Activated naive CD4-positive, alpha-beta T cell treated with anti-CD3 and anti-CD28 coated beads, Interleukin-2, amount 50 U/mL, for 16 hours (primary cell): ENCODE data around the gene ZNF180.
"Not testable (repeated sequence)": the region's sequence is repeated elsewhere in the genome, so short reads cannot be mapped to it uniquely, and the experiment has no call there.

Experiments
- DNase-seq: peaks from one replicate; pipeline ENCODE4 v3.0.0-alpha.2; 2020

The ZNF180 gene

DNA sequence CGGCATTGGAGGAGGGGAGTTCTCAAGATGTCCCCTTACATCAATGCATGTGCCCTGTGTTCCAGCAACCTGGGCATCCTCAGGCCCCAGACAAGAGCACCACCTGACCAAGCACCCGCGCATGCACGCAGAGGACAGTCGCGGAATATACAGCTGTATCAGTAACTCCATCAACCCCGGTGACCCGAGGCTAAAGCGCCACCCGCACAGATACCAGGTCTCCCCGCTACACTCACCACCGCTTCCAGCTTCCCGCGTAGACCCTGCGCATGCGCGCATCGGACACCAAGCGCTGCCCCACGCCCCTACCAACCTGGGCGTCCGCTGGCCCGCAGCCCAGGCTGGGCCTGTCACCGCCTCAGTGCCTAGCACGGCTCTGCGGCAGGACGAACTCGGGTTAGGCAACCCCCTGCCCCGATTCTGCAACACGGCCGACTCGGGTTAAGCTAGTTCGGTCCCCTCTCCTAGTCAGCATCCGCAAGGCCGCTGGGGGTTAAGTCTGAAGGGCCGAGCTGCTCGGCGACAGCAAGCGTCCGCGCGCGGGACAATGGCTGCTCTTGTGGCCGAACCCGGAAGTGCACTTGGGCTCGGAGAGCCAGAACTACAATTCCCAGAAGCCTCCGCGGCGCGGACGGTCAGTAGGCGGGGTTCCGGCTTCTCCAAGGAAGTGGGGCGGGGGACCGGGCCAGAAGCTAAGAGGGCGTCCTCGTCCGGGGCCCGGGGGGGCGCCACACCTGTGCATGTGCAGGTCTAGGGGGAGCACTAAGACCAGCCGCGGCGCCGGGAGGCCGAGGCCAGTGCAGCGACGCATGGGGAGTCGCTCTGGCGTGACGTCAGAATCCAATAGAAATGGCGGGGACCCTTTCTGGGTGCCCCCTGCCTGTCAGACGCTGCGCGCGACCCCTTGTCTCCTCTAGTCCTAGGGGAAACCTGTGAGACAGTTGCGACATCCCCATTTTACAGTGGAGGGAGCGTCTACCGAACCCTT, at the start of gene ZNF180:
Gene ZNF180, minus strand, starts transcription at position 561 of the 988 bp plus-strand sequence. CDS start 3,188 bp downstream, outside the sequence.
- DNase-seq = peak; percentile 95

GRCh38 chr19:44549507-44549906, 49.2 kb upstream of the ZNF180 start:
- DNase-seq = no peak

DNA sequence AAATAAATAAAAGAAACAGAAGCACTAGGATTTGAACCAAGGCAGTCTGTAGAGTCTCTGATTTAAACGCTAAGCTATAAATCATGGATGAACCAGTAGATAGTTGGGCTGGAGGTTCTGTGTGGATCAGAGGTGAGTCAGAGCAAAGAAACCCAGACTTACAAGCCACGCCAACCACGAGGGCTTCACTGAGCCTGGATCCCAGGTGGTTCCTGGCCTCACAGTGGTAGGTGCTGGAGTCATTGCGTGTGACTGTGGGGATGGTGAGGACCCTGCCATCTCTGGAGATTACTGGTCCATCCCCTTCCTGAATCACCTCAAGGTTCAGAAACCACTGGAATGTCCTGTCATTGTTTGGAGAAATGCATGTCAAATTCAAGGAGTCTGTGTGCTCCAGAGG, 48.4 kb upstream of the ZNF180 start:
- no peak for DNase-seq

DNA sequence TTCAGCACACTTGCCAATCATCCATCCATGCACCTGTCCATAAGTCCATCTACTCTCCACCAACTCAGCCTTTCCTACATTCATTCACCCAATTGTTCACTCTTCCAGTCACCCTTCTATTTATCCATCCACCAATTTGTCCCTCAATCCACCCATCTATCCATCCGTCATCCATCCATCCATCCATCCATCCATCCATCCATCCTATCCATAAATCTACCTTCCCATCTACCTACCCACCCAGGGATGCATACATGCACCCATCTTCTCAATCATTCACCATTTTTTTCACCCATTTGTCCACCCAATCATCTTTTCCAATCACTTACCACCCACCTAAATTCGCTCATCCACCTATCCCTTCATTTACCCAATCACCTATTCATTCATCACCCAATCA, 43.7 kb upstream of the ZNF180 start:
- no peak for DNase-seq

GRCh38 chr19:44542671-44543070, 42.3 kb upstream of the ZNF180 start:
- DNase-seq = no peak

- no peak for DNase-seq
Measured at GRCh38 chr19:44540736-44541135, 40.4 kb upstream of the ZNF180 start.

DNA sequence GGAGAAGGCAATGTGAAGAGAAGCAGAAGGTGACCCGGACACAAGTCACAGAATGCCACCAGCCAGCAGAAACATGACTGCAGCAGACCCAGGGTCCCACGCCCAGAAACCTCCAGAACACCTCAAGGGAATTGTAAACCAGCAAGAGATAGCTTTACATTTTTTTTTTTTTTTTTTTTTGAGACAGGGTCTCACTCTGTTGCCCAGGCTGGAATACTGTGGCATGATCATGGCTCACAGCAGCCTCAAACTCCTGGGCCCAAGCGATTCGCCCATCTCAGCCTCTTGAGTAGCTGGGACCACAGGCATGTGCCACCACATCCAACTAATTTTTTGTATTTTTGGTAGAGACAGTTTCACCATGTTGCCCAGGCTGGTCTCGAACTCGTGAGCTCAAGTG, 39.7 kb upstream of the ZNF180 start:
- no peak for DNase-seq

- DNase-seq = no peak
Measured at GRCh38 chr19:44539236-44539826, 39.0 kb upstream of the ZNF180 start.

GRCh38 chr19:44535361-44535760, 35.0 kb upstream of the ZNF180 start:
- DNase-seq = not testable (repeated sequence)

DNA sequence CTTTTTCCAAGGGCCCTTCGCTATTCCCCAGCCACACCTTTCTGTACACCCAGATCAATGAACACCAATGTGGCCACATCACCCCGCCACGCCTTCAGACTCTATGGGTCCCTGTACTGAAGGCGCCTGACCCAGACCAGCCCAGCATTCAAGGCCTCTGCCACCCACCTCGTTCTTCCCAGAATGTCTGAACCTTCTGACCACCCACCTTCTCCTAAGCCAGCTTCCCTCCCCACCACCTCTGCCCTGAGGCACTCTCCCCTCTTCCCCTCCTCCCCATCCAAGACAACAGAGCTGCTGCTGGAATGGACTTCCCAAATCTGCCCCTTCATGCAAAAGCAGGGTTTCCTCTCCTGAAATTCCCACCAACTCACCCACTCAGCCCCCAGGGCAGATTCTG, 32.5 kb upstream of the ZNF180 start:
- DNase-seq = no peak

DNA sequence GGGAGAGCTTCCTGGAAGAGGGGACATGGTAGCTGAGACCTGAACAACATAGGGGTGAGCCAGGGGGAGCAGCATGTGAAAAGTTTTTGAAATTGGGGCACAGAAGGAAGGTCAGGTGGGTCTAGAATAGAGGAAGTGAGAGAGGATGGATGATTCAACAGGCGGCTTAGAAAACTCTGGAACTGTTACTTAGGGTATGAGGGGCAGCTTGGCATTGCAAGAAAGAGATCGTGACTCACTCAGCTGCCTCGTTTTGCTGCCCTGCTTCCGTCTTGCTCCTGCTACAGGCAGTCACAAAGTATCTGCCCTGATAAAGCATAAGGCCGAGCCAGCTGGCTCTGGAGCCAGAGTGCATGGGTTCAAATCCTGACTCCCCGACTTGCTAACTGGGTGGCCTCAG, 30.5 kb upstream of the ZNF180 start:
- no peak for DNase-seq

GRCh38 chr19:44529536-44529935, 29.2 kb upstream of the ZNF180 start, which contains the start of gene CEACAM20:
Gene CEACAM20, minus strand, starts transcription at chr19:44529675. Its CDS starts 166 bp downstream, at chr19:44529509.
- DNase-seq = no peak

DNA sequence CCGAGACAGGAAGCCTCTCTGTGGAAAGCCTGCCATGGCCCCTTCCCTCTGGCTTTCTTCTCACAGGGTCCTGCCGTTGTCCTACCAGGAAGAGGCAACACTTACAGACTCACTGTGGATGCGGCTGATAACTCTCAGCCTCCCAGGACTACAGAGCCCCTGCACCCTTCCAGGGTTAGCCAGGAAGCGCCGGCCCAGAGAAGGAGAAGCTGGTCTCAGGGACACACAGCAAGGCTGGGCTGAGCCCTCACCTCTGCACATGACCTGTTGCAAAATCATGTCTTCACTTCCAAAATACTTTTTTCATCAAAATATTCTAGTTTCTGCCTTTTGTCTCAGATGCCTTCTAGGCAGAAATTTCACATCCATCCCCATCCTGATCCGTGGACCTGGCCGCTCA, 27.2 kb upstream of the ZNF180 start:
- no peak for DNase-seq

- no peak for DNase-seq
Measured at GRCh38 chr19:44525721-44526430, 25.6 kb upstream of the ZNF180 start.

DNA sequence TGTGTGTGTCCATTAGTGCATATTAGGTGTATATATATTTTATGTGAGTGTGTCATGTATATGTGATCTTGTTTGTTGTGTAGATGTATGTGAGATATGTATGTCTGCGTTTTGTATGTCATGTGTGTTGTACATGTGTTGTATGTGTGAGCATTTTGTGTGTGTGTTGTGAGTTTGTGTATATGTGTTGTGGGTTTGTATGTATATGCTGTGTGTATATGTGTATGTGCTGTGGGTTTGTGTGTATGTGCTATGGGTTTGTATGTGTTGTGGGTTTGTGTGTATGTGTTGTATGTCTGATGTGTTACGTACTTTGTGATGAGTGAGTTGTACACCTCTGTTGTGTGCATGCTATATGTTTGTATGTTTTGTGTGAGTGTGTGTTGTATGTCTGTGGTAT, 21.0 kb upstream of the ZNF180 start:
- DNase-seq = no peak

DNA sequence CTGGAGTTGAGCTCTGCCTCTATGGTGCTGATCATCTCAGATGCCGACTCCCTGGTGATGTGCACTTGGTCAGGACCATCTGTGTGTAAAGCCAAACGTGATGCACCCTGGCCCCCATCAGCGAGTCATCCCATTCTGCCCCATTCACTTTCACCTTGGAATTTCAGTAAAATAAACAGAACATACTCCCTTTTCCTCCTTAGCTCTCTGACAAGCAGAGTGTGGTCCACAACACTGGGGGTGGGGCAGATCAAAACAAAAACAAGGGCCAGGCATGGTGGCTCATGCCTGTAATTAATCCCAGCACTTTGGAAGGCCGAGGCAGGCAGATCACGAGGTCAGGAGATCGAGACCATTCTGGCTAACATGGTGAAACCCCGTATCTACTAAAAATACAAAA, 16.8 kb upstream of the ZNF180 start:
- no peak for DNase-seq

GRCh38 chr19:44515907-44516306, 15.6 kb upstream of the ZNF180 start:
- no peak for DNase-seq

- DNase-seq = no peak
Measured at GRCh38 chr19:44515031-44515430, 14.7 kb upstream of the ZNF180 start.

DNA sequence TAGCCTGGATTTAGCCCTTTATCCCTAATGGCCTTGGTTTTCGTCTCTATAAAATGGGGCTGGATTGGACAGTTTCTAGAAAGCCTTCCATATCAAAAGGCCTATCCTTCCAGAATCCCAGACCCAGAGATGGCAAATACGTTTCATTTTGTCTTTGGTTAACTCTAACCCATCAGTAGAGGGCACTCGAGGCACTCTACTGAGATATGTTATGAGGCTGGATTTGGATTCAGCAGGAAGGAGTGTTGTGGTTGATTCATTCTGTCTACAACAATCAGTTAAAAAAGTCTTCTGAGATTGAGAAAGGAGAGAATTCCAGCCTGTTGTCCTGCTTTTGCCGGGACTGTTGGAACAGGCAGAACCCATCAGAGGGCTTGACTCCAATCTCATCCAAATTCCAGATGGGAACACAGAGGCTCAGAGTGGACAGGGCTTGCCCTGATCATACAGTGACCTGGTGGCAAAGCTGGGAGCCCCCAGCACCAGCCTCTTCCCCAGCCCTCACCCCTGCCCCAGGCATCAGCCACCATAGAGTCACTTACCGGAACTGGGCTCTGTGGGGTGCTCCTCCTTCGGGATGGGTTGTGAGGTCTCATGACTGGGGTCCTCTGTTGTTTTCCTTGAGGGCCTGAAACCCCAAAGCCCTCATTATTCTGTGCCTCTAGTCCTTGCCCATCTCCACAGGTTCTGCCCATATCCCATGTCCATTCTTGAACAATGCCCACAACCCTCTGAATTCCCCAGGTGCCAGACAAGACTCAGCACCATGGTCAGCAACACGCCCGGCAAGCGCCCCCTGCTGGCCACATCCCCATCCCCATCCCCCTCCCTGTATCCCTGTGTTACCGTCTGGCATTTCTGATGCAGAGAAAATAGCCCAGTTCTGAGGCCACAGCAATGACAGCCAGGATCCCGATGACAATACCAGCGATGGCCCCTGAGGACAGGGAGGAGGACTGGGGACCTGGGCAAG, 12.3 kb upstream of the ZNF180 start:
- DNase-seq = no peak

DNA sequence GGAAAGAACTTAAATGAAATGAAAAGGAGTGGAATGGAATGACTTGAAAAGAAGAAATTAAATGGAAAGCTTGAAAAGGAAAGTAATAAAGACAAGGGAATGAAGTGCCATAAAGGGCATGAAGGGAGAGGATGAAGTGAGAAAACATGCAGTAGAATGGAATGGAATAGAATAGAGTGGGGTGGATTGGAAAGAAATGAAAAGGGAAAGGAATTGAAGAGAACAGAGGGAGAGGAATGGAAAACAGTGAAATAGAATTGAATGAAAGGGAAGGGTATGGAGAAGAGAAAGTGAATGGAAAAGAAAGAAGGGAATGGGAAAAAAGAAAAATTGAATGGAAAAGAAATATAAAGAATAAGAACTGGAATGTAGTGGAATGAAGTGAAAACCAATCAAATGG, 9.2 kb upstream of the ZNF180 start:
- no peak for DNase-seq

DNA sequence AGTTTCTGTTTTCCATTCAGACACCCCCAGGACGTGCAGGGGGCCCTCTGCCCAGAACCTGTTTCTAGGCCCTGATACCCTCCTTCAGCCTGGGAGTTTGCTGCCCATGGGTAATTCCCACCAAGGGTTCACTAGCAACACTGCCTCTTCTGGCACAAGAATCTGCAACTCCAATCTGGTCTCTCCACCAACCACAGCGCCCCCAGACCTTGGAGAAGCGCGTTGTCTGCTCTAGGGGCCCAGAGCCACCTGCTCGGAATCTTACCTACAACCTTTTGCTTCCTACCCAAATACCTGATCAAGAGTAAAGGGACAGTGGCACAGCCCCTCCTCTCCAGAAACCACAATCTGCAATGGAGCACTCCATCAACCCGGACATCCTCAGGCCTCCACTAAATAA, 763 bp downstream of the ZNF180 start:
- no peak for DNase-seq

DNA sequence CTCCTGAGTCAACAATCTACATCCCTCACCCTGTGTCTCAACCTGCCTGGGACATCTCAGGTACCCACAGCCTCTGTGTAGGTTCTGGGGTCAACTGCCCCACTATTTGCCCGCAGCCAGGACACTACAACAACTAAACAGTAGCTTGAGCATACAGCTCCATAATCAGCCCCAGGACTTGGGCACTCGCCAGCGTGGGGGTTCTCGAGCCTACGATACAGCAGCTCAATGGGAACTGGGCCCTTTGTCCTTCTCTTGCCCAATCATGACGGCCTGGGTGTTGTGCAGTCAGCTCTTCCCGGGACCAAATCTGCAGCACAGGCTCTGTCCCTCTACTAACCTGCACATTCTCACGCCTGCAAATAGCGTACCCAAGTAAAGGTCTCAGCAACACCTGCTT, 1.3 kb downstream of the ZNF180 start:
- no peak for DNase-seq
